Stimulated activated CD8-positive, alpha-beta memory T cell treated with anti-CD3 and anti-CD28 coated beads, Interleukin-7, amount 100 ng/mL, for 48 hours (primary cell): ENCODE results near the gene DNAJA4.
A peak's percentile ranks its signal among the peaks of the same experiment; 100 is the strongest.

Experiments
- DNase-seq, 2 donors: peaks; one replicate each; pipeline ENCODE4 v3.0.0-alpha.2; 2020; ENCODE audit warnings: low read depth in 1 of 2; ENCODE audit errors: extremely low read depth in 1 of 2

DNAJA4 gene

DNA sequence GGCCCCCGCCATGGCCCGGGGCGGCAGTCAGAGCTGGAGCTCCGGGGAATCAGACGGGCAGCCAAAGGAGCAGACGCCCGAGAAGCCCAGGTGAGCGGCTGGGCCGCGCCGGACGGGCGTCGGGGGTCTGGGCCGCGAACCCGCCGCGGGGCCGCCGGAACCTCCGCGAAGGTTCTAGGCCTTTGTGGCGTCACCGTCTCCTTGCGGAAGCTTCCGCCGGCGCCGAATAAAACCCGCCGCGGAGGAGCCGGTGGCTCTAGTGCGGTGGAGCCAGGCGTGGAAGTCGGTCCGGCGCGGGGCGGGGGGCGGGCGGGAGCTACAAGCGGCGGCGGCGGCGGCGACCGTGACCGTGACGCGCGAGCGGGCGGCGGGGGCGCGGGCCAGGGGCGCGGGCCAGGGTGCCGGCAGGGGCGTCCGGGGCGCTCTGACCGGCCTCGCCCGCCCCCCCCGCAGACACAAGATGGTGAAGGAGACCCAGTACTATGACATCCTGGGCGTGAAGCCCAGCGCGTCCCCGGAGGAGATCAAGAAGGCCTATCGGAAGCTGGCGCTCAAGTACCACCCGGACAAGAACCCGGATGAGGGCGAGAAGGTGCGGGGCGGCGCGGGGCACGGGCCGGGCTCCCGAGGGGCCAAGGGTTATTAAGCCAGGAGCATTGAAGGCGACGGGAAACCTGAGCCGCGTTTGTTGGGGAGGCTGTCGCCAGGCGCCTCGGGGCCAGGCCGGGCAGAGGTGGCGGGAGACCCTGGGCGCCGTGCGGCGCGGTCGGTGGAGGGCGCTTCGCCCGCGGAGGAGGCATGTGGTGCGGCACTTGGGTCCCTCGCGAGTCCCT, at the start of gene DNAJA4:
TSS of gene DNAJA4 (plus strand) at position 259 of the 833 bp plus-strand sequence. CDS start at position 461, 202 bp downstream.
- peak; percentile 22 to 33 for DNase-seq

- DNase-seq: no peak
Observed at GRCh38 chr15:78216276-78217104, 47.9 kb upstream of the DNAJA4 start.

- DNase-seq: no peak
Observed at GRCh38 chr15:78220713-78221112, 43.6 kb upstream of the DNAJA4 start.

DNA sequence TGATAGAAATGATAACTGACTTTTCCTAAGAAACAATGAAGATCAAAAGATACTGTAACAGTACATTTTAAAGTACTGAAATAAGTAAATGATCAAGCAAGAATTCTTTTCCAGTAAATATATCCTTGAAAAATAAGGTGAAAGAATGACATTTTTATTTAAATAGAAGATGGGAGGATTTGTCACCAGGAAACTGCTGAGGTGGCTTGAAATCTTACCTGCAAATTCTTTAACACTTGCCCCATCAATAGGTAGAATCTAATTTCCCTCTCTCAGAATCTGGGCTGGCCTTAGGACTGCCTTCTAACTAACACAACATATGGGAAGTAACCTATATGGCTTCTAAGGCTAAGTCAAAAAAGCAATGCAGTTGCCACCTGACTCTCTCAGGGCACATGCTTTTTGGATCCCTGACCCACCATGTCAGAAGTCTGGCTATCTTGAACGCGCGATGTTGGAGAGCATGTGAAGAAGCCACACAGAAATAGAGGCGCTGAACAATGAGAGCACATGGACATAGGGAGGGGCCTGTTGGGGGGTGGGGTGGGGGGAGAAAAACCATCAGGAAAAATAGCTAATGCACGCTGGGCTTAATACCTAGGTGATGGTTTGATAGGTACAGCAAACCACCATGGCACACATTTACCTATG, 41.5 kb upstream of the DNAJA4 start:
- DNase-seq: no peak

DNA sequence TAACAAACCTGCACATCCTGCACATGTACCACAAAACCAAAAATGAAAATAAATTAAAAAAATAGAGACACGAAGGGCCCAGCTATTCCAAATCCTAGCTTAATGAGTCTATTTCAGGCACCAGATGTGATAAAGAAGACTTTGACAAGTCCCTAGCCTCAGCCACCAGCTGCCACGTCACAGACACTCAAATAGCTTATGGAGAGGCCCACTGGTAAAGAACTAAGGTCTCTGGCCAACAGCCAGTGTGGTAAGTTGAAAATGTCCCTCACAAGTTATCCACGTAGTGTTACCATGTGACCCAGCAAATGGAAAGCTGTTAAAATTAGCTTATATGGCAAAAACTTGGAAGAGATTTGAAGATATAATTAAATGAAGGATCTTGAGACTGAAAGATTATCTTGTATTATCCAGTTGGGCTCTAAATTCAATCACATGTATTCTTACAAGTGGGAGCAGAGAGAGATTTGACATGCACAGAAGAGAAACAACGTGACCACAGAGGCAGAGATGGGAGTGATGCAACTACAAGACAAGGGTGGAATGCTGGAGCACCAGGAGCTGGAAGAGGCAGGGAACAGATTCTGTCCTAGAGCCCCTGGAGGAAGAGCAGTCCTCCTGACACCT, 40.9 kb upstream of the DNAJA4 start:
- DNase-seq: no peak

GRCh38 chr15:78224023-78224411, 40.3 kb upstream of the DNAJA4 start:
- DNase-seq: no peak

GRCh38 chr15:78225783-78226541, 38.4 kb upstream of the DNAJA4 start:
- DNase-seq: no peak

- DNase-seq: no peak
Observed at GRCh38 chr15:78228356-78228996, 35.9 kb upstream of the DNAJA4 start.

- no peak for DNase-seq
Observed at GRCh38 chr15:78229431-78230406, 34.6 kb upstream of the DNAJA4 start.

DNA sequence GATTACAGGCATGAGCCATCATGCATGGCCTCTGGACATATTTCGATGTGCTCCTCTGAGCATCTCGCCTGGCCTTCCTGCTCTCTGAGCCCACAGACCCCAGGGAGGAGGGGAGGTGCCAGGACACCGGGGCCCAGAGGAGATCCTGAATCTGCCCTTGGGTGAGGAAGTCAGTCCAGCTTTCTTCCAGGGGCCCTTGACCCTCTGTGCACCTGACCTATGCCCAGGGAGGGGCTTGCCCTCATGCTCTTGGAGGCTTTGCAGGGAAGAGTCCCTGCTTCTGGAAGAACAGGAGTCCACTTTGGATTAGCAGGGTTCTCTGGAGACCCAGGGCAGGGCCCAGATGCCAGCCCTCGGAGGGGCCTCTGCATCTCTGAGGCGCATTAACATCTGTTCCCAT, 31.4 kb upstream of the DNAJA4 start:
- DNase-seq: no peak

- DNase-seq: no peak
Observed at GRCh38 chr15:78233496-78233895, 30.9 kb upstream of the DNAJA4 start.

DNA sequence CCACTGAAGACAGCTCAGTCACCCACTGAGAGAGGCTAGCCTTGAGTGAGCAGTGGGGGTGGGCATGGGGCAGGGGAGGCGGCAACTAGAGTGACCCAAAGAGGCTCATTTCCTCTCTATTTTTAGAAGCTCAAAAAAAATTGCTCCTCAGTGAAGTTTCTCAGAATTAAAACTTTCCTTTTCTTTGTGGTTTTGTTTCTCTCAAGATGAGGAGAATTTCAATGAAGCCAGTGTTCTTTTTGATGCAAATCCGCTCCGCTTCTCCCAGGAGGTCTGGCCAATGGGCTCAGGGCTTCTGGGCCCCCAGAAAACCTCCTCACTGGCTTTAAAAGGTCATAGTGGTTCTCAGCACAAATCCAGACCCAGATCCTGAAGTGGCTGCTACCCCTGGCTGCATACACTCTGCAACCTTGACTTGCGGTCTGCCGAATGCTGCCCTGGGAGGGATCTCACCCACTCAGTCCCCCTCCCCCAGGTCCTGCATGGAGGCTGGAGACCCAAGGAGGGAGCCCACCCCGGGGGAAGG, 29.8 kb upstream of the DNAJA4 start, which contains the start of gene ACSBG1:
TSS of gene ACSBG1 (minus strand) at position 51 of the 526 bp plus-strand sequence. CDS start 64 bp downstream, outside the sequence.
- no peak for DNase-seq

DNA sequence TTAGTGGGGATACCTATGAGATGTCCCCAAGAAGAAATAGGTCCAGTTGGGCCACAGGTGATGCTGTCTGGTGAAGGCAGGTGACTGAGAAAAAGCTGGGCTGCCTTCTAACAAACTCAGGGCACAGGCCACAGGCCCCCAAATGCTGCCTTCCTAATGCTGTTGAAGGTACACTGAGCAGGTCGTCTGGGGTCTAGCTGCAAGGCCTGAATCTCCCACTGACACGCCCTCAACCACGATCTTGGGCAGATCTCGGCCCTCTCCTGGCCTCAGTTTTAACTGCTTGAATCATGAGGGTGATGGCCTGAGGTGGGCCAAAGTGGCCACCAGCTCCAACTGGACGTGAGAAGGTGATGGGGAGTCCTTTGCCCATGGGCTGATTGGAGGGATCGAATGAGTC, 27.9 kb upstream of the DNAJA4 start:
- no peak for DNase-seq

- no peak for DNase-seq
Observed at GRCh38 chr15:78237146-78237545, 27.2 kb upstream of the DNAJA4 start.

- no peak for DNase-seq
Observed at GRCh38 chr15:78239811-78240210, 24.6 kb upstream of the DNAJA4 start.

GRCh38 chr15:78241017-78241416, 23.3 kb upstream of the DNAJA4 start:
- peak; percentile 56 to 75 for DNase-seq

- DNase-seq: no peak
Observed at GRCh38 chr15:78242128-78242527, 22.2 kb upstream of the DNAJA4 start.

GRCh38 chr15:78243058-78243457, 21.3 kb upstream of the DNAJA4 start:
- no peak for DNase-seq
